GM19397 (cell line): ENCODE data around the gene OTOP3.
"Not testable (repeated sequence)": the region's sequence is repeated elsewhere in the genome, so short reads cannot be mapped to it uniquely, and the experiment has no call there.

Experiments used
- ATAC-seq: cut with Tn5 transposase; IDR thresholded peaks from one replicate; pipeline ENCODE4 v1.9.1; 2021; ENCODE audit warnings: mild to moderate bottlenecking, moderate library complexity; ENCODE audit not compliant: unreplicated experiment

Gene OTOP3

DNA sequence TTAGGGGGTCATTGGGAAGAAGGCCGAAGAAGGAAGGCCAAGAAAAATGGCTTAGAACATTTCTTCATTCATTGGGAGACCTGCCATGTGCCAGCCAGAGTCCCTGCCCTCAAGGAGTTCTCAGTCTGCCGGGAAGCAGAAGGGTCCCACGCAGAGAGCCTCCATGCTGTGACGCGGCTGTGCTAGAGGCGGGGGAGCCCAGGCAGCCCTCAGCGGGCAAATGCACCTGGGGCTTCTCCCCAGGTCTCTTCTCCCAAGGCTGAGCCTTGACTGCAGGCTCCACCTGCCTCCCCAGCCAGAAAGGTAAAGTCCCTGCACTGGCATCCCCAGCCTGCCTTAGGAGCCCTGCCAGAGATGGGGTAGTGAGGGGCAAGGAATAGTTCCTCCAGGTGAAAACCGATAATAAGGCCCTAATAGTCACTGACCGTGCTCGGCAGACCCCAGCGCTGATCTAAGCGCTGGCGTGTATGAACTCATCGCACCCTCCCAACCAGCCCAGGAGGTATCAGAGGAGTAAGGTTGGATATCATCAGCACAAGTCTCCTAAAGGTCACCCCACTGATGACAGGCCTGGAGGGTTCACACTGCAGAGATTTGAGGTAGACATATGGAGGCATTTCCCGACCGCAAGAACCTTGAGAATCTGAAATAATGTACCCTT is 45.8 kb downstream of the OTOP3 start:
- no peak for ATAC-seq

DNA sequence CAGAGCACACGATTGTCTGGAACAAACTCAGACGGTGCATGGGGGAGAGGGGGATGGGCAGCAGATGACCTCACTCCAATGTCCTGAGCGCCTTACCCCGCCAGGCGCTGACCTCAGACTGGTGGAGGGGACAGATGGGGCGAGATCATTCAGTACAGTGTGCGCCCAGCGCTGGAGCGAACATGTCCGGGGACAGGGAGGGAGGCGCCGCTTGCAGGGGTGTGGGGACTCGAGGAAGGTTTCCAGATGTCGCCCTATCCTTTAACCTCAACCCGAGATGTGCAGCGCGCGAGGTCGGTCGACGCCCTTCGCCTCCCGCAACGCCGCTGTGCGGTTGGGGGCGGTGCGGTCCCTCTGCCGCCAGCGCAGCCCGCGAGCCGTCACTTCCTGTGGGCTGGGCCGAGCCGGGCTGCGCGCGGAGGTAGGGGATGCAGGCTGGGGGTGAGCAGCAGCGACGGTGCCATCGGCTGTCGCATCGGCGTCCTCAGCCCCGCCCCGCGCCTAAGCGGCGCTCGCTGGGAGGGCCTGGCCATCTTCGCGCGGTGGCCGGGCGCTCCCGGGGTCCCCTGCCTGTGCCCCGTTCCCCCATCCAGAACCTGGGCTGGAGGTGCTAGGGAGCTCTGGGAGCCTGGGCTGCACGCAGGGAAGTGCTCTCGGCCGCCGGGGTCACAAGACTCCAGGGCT is 46.4 kb downstream of the OTOP3 start:
- ATAC-seq: peak; percentile 57

DNA sequence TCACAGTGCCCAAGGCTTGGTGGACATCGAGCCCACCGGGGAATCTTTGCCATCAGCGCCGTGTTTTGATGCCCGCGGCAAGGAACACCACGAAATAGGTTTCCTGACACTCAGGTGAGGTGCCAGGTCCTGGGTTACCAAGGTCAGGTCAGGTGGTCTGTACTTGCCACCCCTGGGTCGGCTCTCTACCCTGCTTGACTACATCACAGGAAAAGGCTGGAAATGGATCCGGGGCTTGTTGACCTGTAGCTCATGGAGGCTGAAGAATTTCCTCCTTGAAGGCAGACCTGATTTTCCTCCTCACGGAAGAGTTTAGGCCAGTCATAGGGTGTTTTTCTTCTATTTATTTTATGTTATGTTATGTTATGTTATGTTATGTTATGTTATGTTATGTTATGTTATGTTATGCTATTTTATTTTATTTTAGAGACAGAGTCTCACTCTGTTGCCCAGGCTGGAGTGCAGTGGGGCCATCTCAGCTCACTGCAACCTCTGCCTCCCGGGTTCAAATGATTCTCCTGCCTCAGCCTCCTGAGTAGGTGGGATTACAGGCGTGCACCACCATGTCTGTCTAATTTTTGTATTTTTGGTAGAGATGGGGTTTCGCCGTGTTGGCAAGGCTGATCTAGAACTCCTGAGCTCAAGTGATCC is 47.1 kb downstream of the OTOP3 start:
- not testable (repeated sequence) for ATAC-seq

DNA sequence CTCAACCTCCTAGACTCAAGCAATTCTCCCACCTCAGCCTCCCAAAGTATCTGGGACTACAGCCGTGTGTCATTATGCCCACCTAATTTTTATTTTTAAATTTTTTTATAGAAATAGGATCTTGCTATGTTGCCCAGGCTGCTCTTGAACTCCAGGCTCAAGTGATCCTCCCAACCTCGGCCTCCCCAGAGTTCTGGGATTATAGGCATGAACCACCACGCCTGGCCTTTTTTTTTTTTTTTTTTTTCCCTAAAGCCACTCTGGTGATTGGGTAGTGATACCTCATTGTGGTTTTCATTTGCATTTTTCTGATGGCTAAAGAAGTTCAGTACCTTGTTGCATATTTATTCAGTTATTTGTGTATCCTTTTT is 50.5 kb downstream of the OTOP3 start:
- ATAC-seq: no peak

DNA sequence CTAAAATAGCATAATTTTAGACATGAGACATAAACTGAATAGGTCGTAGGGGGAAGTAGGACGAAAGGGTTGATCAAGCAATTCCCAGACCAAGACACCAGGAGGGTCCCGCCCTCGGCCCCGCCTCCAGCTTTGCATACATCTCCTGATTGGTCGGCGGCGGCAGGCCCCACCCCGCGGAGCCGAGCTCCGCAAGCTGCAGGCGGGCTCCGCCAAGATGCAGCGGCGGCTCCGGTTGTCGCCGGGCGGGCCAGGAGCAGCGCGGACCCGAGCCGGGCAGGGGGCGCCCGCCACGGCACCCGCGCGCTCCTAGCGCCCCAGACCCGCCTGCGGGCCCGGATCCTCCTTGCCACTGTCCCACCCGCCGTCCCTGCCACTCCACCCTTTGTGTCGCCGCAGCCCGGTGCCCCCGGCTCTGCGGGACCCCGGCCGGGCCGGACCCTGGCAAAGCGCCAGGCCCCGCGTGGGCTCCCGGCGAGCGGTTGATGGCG is 51.8 kb downstream of the OTOP3 start, which contains the start of gene CDR2L:
TSS of gene CDR2L (plus strand) at position 215 of the 491 bp plus-strand sequence. CDS start 412 bp downstream, outside the sequence.
- ATAC-seq: peak; percentile 82

DNA sequence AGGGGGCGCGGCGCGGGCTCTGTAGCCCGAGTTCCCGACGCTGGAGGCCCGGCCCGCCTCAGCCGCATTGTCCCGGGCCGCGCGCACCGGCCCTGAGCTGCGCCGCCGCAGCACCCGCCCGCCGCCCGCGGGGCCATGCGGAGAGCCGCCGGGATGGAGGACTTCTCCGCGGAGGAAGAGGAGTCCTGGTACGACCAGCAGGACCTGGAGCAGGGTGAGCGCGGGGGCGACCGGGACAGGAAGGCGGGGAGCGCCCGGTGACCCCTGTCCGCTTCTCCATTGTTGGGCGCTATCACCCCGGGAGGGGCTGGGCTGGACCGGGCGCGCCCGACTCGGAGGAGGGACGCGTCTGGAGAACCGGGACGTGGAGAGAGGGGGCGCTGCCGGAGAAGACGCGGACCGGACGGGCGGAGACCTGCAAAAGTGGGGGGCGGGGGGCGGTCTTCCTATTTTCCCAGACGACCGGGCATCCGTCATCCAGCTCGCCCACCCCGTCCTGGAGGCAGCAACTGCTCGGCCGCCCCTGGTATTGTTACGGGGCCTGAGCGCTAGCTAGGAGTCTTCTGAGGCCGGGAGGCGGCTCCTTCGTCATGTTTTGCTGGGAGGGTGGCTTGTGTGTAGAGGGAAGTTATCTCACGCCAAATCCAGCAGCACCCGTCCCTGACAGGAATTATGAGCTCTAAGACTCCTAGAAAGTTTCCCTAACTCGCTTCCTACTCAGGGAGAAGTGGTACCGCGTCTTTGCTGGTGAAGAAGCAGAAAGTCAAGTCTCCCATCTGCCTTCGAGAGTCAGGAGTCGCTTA is 52.4 kb downstream of the OTOP3 start:
- ATAC-seq: peak; percentile 38

DNA sequence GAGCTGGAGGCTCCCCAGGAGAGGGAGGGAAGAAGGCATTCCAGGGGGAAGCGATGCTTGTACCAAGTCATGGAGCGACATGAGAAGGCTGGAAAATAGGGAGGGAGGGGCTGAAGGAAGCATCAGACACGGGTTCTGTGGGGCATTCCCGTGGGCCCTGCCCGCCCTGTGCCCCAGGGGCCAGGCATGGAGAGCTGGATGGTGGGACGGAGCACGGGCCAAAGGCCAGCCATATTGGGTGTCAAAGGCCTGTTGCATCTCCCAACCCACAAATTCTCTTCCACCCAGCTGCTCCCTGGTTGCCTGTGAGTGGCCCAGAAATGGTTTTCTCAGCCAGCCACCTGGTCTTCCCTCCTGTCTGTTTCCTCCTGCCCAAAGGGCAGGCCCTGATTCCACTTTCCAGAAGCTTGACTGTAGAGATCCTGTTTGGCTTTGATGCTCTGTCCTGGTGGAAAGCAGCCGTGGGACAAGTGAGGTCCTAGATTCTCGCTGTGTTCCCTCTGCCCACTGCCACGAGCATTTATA is 54.9 kb downstream of the OTOP3 start:
- ATAC-seq: no peak

DNA sequence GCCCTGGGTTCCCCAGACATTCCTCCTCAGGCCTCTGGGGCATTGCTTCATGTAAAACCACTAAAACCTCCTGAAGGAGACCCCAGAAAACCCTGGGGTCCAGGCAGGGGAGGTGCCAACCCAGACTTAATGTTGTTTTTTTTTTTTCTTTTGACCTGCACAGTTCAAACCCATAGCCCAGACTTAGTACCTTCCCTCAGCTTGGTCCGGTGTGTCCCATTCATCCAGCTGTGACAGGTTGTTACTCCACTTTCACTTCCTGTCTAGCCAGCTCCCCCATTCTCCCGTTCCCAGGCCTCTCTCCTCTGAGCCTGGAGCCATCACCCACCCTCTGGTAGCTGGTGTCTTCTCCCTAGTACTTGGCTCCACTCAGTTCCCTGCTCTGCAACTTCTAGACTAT is 56.5 kb downstream of the OTOP3 start:
- no peak for ATAC-seq

DNA sequence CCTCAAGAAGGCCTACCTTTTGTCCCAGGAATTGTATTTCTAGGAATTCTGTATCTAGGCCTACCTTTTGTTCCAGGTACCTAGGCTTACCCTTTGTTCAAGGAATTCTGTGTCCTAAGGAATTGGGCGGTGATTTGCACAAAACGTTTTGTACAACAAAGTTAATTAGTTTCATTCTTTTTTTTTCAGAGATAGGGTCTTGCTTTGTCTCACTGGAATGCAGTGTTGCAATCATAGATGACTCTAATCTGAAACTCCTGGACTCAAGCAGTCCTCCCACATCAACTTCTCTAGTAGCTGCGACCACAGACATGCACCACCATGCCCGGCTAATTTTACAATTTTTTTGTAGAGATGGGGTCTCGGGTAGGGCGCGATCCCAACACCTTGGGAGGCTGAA is 58.7 kb downstream of the OTOP3 start:
- no peak for ATAC-seq

DNA sequence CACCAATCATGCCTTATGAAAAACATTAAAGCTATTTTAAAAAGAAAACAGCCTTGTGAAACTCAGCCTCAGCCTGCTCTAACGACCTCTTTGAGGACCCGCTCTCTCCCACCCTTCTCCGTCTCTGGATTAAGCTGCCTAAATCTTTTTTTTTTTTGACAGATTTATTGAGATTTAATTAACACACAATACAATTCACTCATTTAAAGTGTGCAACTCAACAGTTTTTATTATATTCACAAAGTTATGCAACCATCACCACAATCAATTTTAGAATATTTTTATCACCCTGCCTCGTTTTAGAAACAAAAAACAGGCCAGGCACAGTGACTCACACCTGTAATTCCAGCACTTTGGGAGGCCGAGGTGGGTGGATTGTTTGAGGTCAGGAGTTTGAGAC is 60.1 kb downstream of the OTOP3 start:
- ATAC-seq: no peak

DNA sequence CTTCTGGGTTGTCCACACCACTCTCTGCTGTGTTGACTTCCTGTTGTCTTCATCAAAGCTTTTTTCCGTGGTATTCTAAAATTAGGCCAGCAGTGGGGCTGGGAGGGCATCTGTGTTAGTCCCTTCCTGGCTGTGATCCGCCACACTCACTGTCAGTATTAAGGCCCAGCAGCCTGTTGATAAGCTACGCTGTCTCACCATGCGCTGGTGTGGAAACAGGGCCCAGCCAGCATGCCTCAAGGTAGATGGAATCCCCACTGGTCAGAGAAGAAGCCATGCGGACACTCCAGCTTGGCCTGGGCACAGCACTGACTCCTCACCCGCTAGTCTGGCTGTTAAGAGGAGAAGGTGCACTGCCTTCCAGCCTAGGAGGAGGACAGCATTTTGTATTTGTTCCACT is 63.1 kb downstream of the OTOP3 start:
- no peak for ATAC-seq

DNA sequence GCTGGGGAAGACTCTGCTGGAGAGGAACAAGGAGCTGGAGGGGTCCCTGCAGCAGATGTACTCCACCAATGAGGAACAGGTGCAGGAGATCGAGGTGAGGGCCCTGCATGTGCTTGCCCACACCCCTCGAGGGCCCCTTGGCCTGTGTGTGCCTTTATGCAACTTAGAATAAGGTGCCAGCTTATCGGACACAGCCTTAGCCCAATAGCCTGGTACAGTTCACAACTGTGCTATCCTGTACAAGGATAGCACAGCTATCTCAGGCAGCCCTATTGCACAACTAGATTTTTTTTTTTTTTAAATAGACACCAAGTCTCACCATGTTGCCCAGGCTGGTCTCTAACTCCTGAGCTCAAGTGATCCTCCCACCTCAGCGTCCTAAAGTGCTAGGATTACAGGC is 63.8 kb downstream of the OTOP3 start:
- ATAC-seq: no peak
